Renal cortex interstitium (tissue), 11 donors: ENCODE data around the gene ANKH. TPM values are rescaled to one million over a fixed set of nuclear protein-coding genes. Genes with fewer than 3 reads are reported as not detected.
"Not testable (repeated sequence)": the region's sequence is repeated elsewhere in the genome, so short reads cannot be mapped to it uniquely, and the experiment has no call there.

Experiments used
- DNase-seq, 11 donors: peaks; one replicate each; pipeline ENCODE4 v3.0.0-alpha.2; 2013; ENCODE audit warnings: low read depth in 9 of 11, low spot score in 4 of 11; ENCODE audit errors: extremely low read depth in 1 of 11
- polyA plus RNA-seq, 3 donors: library from polyadenylated mRNA; unstranded; fragments of 120-200 nt; gene quantifications; one replicate each; pipeline ENCODE4 v1.2.1, GENCODE V29; 2013; ENCODE audit not compliant: insufficient read length in 3 of 3

The ANKH gene
- polyA plus RNA-seq, 3 donors = 9.6 to 16.1 (median 11.2) TPM

DNA sequence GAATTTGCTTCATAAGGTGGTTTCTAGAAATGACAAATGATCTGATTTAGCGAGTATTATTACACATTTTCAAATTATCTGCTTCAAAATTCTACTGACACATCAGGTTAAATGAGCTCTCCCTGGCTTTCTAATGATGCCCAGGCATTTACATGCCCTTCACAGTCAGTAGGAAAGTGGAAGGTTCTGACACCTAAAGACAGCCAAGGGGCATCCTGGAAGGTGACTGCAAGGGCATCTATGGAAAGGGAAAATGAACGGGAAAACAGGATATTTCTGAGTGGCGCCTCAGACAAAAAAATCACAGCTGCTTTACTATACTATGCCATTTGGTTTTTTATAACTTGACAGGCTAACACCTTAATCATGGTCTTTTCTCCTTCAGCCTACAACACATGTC, 31.0 kb downstream of the ANKH start:
- DNase-seq = no peak

DNA sequence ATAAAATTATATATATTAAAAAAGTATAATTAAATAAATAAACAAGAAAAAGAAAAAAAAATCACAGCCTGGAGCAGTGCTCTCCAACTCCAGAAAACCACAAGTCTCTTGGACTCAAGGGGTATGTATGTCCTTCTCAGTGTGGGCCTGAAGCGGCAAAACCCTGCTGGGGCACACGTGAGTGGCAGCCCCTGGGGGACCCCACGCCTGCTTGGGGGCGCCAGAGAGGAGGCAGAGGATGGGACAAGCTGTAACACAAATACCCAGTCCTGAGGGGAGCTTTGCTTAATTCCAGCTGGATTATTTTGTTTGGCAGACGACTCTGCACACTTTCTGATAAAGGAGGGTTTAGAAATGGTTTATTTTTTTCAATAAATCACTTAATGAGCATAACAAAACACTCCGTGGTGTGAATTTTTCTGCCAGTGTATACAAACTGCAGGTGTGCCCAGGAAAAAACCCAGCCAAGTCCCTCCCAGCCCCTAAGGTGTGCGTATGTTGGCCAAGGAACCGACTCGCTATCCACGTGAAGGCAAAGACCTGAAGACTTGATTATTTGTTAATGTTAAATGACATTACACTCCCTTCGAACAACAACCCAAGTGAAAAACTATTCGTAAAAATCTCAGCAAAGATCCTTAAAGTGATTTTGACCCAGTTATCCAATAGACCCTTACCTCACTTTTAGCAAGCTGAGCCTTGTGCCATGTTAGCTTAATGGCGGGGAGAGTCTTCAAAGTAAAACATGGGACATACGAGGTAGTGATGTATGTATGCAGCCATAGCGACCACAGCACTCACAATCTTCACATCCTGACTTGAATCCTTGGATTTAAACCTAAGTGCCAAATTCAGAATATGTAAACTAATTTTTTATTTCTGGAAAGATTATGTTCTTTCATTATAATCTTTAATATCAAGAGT, 32.9 kb downstream of the ANKH start:
- DNase-seq = no peak

DNA sequence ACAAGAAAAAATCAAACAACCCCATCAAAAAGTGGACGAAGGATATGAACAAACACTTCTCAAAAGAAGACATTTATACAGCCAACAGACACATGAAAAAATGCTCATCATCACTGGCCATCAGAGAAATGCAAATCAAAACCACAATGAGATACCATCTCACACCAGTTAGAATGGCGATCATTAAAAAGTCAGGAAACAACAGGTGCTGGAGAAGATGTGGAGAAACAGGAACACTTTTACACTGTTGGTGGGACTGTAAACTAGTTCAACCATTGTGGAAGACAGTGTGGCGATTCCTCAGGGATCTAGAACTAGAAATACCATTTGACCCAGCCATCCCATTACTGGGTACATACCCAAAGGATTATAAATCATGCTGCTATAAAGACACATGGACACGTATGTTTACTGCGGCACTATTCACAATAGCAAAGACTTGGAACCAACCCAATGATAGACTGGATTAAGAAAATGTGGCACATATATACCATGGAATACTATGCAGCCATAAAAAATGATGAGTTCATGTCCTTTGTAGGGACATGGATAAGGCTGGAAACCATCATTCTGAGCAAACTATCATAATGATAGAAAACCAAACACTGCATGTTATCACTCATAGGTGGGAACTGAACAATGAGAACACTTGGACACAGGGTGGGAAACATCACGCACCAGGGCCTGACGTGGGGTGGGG, 34.0 kb downstream of the ANKH start:
- not testable (repeated sequence) for DNase-seq

DNA sequence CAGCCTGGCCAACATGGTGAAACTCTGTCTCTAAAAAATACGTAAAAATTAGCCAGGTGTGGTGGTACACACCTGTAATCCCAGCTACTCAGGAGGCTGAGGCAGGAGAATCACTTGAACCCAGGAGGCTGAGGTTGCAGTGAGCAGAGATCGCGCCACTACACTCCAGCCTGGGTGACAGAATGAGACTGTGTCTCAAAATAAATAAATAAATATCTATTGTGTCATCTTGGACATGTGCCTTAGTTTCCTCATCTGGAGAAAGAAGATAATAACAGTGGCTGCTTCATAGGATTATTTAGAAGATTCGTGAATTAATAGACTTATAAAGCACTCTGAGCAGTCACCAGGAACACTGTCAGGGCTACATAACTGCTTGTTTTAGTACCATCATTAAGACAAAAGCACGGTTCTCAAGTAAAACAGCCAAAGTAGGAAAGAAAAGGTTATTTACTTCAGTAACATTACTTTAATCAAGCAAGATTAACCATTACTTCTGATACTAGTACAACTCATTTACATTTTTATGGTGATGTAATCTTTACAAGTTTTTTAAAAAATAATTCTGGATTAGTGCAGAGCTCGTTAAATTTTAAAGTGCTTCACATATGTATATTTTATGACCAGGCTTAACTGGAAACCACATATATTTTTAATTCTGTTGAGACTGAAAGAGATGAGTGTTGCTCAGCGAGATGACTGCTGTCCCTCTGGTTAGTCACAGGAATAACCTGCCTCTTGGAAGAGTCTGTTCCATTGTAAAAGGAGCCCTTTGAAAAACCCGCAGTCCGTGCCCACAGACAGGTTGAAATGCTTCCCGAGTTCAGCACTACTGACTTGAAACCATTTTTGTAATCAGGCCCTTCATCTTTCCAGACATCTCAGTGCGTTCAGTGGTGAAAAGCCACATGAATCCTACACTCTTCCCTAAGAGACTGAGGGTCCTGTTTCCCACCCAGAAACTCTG, 36.7 kb downstream of the ANKH start:
- DNase-seq = no peak

DNA sequence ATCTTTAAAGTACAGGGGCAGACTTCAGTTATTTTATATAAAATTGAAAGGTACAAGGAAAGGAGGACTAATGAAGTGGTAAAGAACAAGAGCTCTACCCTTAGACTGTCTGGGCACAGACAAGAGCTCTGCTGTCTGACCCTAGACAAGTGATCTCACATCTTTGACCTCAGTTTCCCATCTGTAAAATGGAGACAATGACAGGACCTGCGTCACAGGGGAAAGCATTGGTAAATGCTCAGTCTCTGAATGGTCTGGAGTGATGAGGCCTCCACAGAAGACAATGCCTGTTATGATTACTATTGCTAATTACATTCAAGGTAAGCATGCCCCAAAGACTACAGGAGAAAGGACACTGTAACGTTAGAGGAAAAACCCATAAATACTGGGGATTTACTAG, 37.5 kb downstream of the ANKH start:
- no peak for DNase-seq

DNA sequence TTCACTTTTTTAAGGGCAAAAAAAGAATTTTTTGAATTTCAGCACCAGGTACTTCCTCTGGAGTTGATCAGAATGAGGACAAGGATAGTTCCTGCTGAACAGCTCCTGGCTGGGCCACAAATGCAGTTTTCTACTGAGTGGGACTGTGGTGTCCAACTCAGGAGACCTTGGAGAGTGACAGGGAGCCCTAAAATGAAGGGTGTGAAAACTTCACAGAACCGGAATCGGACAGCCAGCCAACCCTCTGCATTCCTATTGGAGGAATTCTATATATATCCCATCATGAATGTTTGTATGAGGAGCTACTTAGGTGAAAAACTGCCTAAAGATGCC, 40.6 kb downstream of the ANKH start:
- no peak for DNase-seq

DNA sequence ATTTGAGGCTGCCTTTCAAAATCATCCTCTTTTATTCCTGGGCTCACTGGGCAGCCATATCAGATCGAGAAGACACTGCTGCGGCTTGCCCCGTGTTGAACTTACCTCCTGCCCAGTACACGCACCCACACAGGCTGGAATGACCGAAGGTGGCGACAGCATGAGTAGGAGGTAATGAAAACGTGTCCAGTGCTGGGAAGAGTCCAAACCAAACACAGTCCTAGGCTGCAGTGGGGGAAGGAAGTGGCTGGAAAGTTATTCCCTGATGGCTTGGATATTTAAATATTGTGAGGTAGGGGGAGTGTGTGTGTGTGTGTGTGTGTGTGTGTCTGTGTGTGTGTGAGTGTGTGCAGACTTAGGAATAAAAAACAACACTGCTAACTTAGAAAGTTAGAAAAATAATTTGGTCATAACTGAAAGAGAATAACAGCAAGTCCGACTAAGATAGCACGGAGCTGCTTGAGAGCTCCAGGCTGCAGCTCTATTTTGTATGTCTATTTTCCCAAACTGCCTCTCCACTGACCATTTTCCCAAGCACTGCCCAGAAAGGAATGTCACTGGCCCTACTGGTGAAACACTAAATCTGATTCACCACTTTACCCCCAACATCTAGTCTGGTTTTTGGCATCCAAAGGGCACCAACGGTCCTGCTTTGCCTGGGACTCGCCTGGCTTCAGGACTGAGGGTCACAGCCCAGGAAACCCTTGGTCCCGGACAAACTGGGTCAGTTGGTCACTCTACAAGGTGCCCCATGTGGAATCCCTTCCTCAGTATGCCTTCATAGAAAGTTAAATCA, 41.2 kb downstream of the ANKH start:
- DNase-seq = no peak

DNA sequence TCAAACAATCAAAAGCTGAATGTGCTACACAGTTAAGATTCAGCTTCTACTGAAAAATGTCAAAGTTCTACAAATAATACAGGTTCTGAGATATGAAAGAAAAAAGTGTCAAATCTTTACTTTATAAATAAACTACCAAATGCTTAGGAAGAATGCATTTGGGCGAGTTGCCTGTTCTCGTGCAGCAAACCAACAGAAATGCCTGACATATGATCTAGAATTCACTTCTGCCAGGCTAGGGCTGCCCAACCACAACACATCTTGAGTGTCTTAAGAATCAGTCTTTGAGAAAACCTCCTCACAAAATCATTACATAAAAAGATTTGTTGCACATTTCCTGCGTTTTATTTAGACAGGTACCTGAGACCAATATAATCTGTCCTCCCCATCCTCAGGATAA, 42.2 kb downstream of the ANKH start:
- no peak for DNase-seq

DNA sequence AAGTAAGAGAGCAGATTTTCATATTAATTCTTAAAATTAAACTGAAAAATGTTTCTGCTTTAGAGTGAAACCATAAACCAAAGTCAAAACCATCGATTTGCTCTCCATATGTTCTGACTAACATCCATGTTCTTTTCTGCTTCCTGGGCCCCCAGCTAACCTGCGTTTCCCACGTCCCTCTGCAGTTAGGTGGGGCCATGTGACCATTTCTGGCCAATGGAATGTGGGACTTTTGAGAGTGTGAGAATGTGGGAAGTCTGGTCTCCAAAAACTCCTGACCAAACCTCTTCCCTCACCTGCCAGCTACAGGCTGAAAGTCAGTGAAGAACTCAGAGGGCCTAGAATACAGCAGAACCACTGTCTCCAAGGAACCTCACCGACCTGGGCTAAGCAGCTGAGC, 44.9 kb downstream of the ANKH start:
- no peak for DNase-seq

DNA sequence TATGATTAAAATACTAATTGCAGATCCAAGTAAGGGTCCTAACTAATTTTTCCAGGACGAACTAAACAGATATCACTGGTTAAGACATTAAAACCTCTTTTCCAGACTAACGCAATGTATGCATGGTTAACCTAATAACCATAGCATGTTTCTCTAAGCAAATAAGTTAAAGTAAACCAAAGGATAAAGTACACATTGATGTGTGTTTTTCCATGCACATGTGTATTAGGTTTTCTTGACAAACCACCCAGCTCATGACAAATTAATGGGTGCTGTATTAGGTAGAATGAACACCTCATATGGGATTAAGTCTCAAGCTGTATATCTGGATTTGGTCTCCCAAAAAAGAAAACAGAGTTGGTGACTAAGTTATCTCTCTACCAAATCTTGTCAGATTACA, 45.6 kb downstream of the ANKH start:
- DNase-seq = no peak

DNA sequence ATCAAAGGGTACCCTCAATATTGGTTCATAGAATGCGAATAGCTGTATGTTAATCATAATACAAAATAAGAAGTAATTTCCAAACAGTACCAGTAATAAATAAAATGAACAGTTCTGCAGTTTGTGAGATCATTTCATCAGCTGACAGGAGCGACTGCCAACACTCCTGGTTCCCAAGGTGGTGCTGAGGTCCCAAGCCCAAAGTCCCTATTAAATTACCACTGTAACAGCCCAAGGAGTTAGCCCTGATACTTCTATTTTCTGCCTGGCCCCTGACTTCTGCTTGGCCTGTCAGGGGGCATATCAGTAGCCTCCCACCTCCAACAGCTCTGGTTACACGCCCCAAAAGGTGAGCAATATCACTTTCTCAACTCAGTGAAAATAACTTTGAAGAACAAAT, 47.1 kb downstream of the ANKH start:
- DNase-seq = no peak

DNA sequence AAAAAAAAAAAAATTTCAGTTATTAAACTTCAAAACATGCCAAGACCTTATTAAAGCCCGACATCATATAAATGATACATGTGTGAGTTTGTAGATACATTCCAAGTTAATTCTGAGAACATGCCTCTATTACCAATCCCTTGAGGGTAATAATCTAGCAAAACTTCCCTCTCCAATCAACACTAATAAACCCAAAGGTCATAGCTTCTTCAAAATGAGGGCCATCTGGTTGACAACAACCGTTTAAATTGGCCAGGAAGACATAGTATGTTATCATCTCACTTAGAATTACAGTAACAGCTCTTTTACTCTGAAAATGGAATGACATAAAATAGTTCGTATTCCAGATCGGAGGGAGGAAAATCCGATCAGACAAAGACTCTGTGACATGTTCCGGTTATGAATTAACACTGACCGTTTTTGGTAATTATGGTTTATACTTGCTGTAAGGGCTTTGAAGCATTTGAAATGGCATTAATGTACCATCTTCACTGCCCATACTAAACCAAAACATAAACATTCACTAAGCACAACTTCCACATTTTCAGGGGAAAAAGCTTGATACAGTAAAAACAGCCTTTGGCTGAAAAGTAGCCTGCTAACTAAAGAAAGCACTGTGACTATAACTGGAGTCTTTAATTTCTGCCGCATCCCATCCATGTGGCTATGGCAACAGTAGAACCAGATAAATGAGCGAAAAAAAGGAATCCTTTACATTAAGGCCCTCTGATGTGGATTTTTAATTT, 50.3 kb downstream of the ANKH start:
- DNase-seq = no peak

DNA sequence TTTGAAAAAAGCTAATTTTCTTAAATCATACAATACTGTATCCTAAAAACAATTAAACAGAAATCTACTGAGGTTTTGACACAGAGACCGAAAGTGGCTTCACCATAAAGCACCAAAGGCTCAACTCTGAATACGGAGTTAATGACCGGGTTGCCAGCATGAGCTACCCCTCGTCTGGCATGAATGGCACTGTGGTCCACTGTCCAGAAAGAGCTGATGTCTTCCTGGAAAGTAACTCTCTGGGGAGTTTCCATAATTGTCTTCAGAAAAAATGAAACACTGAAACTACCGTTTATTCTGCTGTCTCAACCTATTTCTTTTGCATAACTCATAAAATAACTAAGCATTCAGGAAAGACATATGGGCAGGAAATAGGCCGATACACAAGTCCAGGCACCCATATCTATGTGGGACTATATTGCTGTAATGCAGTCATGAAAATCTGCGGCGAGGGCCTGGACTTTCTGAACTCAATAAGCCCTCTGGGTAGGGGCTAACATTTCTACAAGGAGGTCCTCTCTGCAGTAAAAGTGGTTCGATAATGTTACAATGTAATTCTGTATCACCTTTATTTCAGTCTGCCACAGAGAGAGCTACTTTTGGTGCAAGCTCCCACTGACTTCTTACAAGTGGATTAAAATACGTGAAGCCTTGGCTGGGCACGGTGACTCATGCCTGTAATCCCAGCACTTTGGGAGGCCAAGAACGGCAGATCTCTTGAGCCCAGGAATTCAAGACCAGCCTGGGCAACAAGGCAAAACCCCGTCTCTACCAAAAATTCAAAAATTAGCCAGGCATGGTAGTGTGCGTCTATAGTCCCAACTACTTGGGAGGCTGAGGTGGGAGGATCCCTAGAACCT, 52.4 kb downstream of the ANKH start:
- DNase-seq = no peak

DNA sequence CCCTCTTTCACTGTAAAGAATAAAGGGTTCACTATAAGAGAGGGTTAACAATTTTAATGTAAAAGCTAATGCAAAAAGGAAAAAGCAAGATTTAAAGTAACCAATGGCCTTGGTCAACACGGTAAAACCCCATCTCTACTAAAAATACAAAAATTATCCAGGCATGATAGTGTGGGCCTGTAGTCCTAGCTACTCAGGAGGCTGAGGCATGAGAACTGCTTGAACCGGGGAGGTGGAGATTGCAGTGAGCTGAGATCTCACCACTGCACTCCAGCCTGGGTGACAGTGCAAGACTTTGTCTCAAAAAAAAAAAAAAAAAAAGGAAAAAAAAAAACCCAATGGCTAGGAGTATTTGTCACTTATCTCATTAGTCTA, 53.8 kb downstream of the ANKH start:
- not testable (repeated sequence) for DNase-seq

DNA sequence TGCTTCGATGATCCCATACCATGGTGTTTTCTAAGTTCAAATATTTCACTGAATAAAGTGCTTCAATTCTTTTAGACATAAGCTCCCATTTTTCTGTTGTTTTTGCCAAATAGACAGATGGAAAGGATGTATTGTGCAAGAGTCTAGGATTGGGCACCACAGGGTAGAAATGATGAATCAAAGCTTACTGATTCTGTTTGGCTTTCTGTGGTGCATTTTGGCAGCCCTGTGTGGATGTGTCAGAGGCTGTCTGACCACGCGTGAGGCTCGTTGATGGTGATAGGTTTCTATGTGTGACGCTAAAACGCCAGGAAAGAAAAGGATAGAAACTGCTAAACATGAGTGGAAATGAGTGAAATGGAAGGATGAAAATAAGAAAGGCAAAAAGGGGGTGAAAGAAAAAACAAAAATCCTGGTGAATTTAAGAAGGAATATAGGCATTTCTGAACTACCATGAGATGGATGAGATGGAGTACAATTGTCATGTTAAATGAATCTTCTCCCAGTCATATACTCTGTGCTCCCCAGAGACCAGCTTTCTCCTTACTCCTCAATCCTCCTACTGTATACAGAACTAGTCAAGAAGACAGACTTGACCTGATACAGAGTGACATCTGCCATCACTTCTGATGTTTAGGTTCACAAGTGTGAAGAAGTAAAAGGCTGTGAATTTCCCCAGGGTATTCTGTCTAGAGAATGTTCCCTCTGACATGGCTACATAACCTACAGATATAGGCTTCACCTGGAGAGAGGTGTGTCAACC, 54.4 kb downstream of the ANKH start:
- DNase-seq = no peak

DNA sequence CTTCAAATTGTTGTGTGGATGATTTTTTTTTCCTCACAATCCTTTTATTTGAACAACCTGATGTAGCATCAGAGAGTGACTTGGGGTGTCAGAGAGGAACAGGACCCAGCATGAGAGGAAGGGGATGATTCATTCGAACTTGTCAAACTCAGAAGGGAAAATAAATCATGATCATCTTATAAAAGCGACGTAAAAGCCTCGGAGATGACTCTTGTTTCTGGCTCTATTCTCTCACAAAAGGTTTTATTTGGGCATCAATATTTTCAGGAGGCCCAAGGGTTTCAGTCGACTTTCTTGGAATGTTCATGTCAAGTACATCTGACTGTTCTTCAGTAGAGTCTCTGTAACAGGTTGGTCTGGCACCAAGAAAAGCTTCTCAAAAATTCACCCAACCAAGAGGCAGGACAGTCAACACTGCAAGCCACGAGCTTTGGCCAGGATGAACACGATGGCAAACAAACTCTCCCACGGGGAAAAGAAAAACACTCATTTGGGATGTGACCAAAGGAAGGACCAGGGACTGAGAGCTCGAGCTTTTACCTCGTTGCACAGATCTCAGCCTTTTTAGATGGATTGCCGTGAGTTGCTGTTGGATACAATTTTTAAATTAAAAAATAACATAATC, 55.1 kb downstream of the ANKH start:
- no peak for DNase-seq
